Measurements from ENCODE around the gene AGAP1.

AGAP1 gene

GRCh38 chr2:235554385-235554784 lies 60.5 kb downstream of the AGAP1 start:
- TF ChIP-seq, protein P1, sequence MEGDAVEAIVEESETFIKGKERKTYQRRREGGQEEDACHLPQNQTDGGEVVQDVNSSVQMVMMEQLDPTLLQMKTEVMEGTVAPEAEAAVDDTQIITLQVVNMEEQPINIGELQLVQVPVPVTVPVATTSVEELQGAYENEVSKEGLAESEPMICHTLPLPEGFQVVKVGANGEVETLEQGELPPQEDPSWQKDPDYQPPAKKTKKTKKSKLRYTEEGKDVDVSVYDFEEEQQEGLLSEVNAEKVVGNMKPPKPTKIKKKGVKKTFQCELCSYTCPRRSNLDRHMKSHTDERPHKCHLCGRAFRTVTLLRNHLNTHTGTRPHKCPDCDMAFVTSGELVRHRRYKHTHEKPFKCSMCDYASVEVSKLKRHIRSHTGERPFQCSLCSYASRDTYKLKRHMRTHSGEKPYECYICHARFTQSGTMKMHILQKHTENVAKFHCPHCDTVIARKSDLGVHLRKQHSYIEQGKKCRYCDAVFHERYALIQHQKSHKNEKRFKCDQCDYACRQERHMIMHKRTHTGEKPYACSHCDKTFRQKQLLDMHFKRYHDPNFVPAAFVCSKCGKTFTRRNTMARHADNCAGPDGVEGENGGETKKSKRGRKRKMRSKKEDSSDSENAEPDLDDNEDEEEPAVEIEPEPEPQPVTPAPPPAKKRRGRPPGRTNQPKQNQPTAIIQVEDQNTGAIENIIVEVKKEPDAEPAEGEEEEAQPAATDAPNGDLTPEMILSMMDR (IDR thresholded peaks at IDR 0.05) = no peak

DNA sequence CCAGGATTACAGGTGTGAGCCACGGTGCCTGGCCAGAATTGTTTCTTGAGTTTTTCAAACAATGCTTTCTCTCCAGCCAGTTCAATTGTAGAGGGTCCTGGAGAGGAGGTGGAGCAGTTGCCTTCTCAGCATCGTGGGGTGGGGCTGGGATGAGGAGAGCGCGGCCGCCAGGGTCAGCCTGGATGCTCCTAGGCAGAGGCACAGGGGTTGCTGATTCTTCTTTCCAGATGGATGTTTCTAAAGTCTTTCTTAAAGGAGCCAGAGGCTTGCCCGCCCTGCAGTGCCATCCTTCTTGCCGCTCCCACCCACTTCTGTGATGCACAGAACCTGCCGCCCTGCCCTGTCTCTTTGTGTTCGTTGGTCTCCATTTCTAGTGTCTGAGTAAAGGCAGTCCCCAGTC lies 61.1 kb downstream of the AGAP1 start:
- TF ChIP-seq, protein P1 (IDR thresholded peaks at IDR 0.05) = no peak

DNA sequence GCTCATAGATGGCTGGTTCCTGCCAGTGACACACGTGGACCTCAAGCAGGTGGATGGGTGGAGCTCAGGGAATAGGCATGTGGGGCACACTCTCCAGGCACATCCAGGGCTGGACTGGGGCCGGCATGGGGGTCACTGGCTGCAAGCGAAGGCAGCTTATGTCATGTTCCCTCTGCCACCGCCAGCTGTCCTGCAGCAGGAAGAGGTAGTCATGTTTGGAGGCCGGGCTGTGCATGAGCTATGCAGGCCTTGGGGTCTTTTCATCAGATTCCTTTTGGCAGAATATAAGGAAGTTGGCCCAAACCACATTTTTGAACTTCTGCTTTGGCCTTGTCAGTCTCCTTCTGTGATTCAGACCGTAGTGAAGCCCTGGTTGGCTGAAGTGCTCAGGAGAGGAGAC lies 61.5 kb downstream of the AGAP1 start:
- TF ChIP-seq, protein P1 (IDR thresholded peaks at IDR 0.05) = no peak

DNA sequence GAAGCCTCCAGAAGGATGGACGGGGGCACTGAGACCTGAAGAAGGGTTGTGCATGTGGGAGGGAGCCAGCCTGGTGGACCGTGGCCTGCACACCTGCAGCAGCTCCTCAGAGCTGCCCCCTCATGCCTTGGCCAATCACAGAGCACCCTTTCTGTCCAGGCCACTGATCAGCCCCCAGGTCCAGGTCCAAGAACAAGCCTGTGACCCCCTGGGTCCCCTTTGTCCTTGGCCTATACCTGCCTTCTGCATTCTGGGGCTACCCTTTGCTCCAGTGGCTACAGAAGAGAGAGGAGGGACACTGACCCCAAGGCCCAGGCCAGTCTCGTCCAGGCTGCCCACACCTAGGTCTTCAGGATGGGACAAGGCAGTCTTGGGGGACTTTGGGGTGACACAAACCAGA lies 62.2 kb downstream of the AGAP1 start:
- TF ChIP-seq, protein P1 (IDR thresholded peaks at IDR 0.05) = no peak

DNA sequence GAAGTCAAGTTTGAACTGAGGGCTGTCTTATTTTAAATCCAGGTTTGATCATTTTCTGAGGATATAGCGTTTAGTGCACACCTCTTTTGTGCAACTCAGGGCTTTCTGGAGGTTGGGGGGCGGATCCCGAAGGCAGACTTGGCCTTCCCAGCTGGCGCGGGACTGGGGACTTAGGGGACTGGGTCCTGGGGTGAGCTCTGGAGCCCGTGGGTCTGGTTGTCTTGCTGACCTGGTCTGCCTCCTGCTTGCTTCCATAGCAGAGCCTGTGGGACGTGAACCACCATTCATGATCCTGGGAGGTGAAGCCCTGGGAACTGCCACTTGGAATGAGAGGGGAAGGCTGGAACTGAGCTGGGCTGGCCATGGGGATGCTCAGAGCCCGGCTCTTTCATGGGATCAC lies 63.1 kb downstream of the AGAP1 start:
- TF ChIP-seq, protein P1 (IDR thresholded peaks at IDR 0.05) = no peak

DNA sequence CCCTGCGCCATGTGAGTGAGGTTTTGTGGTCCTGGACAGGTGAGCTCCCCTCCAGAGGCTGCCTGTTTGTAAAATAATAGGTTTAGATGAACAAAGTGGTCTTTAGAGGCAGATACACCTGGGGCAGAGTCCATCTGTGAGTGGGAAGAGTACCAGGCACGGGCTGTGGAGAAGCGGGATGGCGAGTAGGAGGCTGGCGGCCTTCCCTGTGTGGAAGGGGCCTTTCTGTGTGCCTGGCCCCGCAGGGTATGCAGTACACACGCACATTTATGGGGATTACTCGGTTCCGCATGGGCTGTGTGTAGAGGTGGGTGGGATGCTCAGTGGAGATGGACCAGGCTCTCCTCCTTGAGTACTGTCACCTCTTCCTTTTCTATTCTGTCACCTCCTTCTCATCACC lies 64.1 kb downstream of the AGAP1 start:
- TF ChIP-seq, protein P1 (IDR thresholded peaks at IDR 0.05) = no peak

DNA sequence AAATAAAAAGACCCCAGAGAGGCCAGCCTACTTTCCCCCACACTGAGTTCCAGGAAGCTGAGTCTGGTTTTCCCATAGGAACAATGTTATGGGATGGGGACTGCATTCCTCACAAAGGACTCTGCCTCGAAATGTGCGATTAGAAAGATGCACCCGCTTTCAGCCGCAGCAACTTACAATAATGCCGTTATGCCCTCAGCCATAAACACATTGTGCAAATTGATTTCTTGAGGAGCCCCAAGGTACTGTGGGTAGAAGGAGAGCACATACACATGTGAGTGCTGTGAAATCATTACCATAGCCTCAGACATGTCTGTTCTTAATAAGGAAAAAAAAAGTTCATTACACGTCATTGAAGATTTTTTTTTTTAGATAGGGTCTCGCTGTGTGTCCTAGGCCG lies 64.7 kb downstream of the AGAP1 start:
- TF ChIP-seq, protein P1 (IDR thresholded peaks at IDR 0.05) = no peak

DNA sequence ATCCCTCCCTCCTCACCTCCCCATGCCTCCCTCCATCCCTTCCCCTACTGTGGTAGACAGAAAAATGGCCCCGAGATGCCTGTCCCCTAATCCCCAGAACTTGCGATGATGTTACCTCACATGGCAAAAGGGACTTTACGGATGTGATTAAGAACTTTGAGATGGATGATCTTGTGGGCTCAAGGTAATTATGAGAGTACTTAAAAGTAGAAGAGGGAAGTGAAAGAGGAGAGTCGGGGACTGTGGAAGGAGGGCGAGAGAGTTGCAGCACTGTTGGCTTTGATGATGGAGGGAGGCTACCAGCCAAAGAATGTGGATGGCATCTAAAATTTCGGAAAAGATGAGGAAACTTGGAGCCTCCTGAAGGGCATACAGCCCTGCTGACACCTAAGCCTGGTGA lies 66.5 kb downstream of the AGAP1 start:
- TF ChIP-seq, protein P1 (IDR thresholded peaks at IDR 0.05) = no peak

Data from LNCAP (cell line).